Thoracic aorta (tissue), 2 donors: ENCODE data around the gene PLXNA2. TPM values are rescaled to one million over a fixed set of nuclear protein-coding genes. Genes with fewer than 3 reads are reported as not detected.

ENCODE experiments used
- ATAC-seq: fragments of 150-250 bp; one replicate; pipeline ENCODE4 v1.8.0; 2017; ENCODE audit warnings: low read depth; ENCODE audit not compliant: insufficient number of reproducible peaks, low FRiP score
- DNase-seq: peaks from one replicate; pipeline ENCODE4 v3.0.0-alpha.2; 2020; ENCODE audit warnings: low spot score
- H3K27ac ChIP-seq, 2 donors: fragments of 200-600 bp; sonication (generic); 1 replicate in 1 of 2; 2 replicates in 1 of 2; pipeline ENCODE4 v1.5.1; 2016; ENCODE audit warnings: mild to moderate bottlenecking in 2 of 2, moderate library complexity in 2 of 2
- H3K27me3 ChIP-seq: fragments of 200-600 bp; sonication (generic); replicated peaks from 2 replicates; pipeline ENCODE4 v1.6.0; 2016; ENCODE audit warnings: mild to moderate bottlenecking; ENCODE audit not compliant: insufficient read depth
- H3K36me3 ChIP-seq: fragments of 200-600 bp; sonication (generic); one replicate; pipeline ENCODE4 v1.5.1; 2016
- H3K4me1 ChIP-seq, 2 donors: fragments of 200-600 bp; sonication (generic); 1 replicate in 1 of 2; 2 replicates in 1 of 2; pipeline versions ENCODE4 v1.5.1 to v1.6.0; 2016; ENCODE audit warnings: low read depth in 2 of 2, mild to moderate bottlenecking in 1 of 2; ENCODE audit not compliant: control insufficient read depth in 1 of 2
- H3K4me3 ChIP-seq: fragments of 200-600 bp; sonication (generic); 2 replicates; pipeline ENCODE4 v1.5.1; 2016; ENCODE audit warnings: mild to moderate bottlenecking
- H3K9me3 ChIP-seq: fragments of 200-600 bp; sonication (generic); 2 replicates; pipeline ENCODE4 v1.5.1; 2016
- CTCF ChIP-seq: fragments of 200-600 bp; sonication (generic); IDR thresholded peaks from one replicate; pipeline ENCODE4 v1.5.1; 2019; ENCODE audit warnings: antibody characterized with exemption
- total RNA-seq, 2 donors: library from RNA; depleted of rRNA; stranded (reverse); fragments of >200 nt; gene quantifications; one replicate each; pipeline versions ENCODE4 v1.1.0 to v1.2.3, GENCODE V29; 2016

PLXNA2 gene
- total RNA-seq, 2 donors from 2014 or later = 30.2 to 62.2 TPM

DNA sequence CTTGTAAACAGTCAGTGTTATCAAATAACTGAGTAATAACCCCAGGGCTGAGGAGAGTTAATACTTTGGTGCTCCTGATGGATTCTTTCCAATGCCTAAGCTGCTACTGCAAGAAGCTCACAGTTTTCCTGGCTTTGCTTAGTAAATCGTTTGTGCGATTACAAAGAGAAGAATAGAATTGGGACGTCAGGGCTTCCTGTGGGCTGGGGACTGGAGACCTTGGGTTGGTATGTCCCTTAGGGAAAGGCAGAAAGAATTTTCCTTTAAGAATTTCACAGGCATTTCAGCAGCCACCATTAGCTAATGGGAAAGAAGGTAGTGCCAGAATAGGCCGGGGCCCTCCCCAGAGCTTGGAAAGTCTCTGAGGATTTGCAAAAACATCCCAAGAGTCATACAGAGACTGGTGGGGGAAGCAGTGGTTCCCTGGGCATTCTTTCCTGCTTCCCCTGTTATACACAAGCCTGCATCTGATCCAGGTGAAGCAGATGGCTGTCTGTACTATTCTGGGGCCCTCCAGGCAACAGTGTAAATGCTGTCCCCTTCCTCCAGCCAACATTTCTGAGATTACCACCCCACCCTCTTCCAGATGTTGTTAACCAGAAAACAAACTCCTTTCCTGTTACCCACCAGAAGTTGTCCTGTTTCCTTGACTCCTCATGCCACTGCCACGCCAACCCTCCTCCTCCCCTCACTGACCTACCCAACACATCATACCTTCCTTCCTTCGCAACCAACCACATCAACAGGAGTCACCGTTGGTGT is 40.2 kb downstream of the PLXNA2 start:
- no peaks in the 10 kb centered on the region for H3K9me3 ChIP-seq
- H3K4me1 ChIP-seq = peaks cover 71 to 83% of the 10 kb centered on the region in 2 donors
- peaks cover 10% of the 10 kb centered on the region for H3K36me3 ChIP-seq
- DNase-seq (no peak), ATAC-seq (no peak)
- peak overlapping the region; percentile 39 for H3K4me3 ChIP-seq
- peak overlapping the region; percentile 79 to 82 for H3K27ac ChIP-seq
- TF ChIP-seq CTCF = no peak
- no peaks in the 10 kb centered on the region for H3K27me3 ChIP-seq

DNA sequence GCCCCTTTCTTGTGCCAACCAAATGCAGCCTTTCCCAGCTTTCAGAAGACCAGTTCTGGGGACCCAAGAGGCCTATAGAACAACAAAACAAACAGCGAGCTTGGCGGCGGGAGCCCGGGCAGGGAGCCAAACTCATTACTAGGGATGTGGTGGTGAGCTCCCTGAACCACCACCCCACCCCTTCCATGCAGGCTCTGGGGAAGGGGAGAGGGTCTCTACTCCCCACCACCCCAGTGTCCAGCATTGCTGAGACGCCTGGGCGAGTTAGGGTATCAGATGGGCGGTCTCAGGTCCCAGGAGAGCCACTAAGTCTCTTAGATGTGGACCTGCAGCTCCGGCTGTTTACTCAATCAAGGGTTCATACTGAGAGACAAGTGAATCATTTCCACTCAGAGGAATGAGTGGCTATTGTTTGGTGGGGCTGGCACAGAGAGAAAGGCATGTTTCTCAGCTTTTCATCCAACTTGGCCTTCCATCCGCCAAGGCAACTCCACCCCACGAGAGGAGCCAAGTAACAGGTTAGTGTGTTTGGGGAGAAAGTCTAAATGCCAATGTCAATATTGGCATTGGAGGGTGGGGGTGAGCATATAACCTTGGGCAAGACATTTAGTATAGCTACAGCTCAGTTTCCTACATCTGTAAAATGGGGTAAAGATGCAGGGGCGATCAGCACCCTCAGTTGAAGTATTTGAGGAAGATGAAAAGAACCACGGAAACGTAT is 40.9 kb downstream of the PLXNA2 start:
- H3K36me3 ChIP-seq = peaks cover 10% of the 10 kb centered on the region
- no peak for TF ChIP-seq CTCF
- DNase-seq = no peak
- H3K4me3 ChIP-seq = peak overlapping the region; percentile 39
- peak overlapping the region; percentile 79 to 82 for H3K27ac ChIP-seq
- H3K27me3 ChIP-seq = no peaks in the 10 kb centered on the region
- no peak for ATAC-seq
- no peaks in the 10 kb centered on the region for H3K9me3 ChIP-seq
- H3K4me1 ChIP-seq = peaks cover 64 to 75% of the 10 kb centered on the region in 2 donors

GRCh38 chr1:208202333-208202995 is 41.7 kb downstream of the PLXNA2 start:
- Histone ChIP-seq H3K4me1 (peaks cover 56 to 67% of the 10 kb centered on the region in 2 donors), H3K9me3 (no peaks in the 10 kb centered on the region), H3K36me3 (peaks cover 10% of the 10 kb centered on the region), H3K27ac (peak overlapping the region; percentile 79 to 82), H3K27me3 (no peaks in the 10 kb centered on the region), H3K4me3 (no peak overlapping the region)
- no peak for DNase-seq
- no peak for TF ChIP-seq CTCF
- ATAC-seq = no peak

DNA sequence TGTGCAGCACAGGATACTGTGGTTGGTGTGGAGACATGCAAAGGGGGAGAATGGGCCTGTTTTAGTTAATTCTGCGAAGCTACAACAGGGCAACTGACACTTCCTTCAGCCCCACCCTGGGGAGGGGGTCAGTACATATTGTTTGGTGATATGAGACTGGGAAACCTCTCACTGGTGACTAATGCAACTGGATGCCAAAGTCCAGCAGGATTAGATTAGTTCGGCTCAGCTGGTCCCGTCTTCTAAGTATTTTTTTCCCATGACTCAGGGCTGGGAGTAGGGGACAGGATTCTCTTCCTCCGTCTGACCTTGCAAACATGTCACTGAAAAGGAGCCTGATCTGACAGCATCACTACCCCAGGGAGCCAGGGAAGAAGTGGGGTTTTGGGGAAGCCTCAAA is 43.0 kb downstream of the PLXNA2 start:
- Histone ChIP-seq H3K9me3 (no peaks in the 10 kb centered on the region), H3K4me3 (no peak overlapping the region), H3K27me3 (no peaks in the 10 kb centered on the region), H3K27ac (peak overlapping the region in 1 of 2 donors; percentile 38), H3K36me3 (peaks cover 10% of the 10 kb centered on the region), H3K4me1 (peaks cover 44 to 55% of the 10 kb centered on the region in 2 donors)
- no peak for ATAC-seq
- DNase-seq = peak; percentile 48
- TF ChIP-seq CTCF = no peak

- Histone ChIP-seq H3K27me3 (no peaks in the 10 kb centered on the region), H3K9me3 (no peaks in the 10 kb centered on the region), H3K4me1 (peaks cover 40 to 46% of the 10 kb centered on the region in 2 donors), H3K27ac (no peak overlapping the region), H3K36me3 (peaks cover 2% of the 10 kb centered on the region), H3K4me3 (no peak overlapping the region)
- ATAC-seq (no peak), DNase-seq (no peak)
- TF ChIP-seq CTCF = no peak
Observed at GRCh38 chr1:208200116-208200515, 44.1 kb downstream of the PLXNA2 start.
